IMR-90 (cell line): ENCODE results near the gene RGS17. TPM values are rescaled to one million over a fixed set of nuclear protein-coding genes. Genes with fewer than 3 reads are reported as not detected.

Source experiments
- ATAC-seq: fragments of 200-7000 bp; cut with Tn5 transposase; 2 replicates; pipeline ENCODE4 v1.9.1; 2020; ENCODE audit warnings: low read depth, mild to moderate bottlenecking, moderate library complexity
- BruUV-seq: library from RNA; stranded (reverse); fragments of 400-500 nt; replicated peaks from 2 replicates; lab custom pipeline; 2021; lab: Mats Ljungman, UMichigan
- CTCF ChIA-PET: fragments of 300-600 bp; formaldehyde crosslinking; extraction: SDS; loops from one replicate; lab custom pipeline; 2021; ENCODE audit warnings: antibody characterized with exemption; lab: Yijun Ruan, JAX
- POLR2A ChIA-PET: fragments of 300-600 bp; sonication (Branson Sonifier 250); formaldehyde crosslinking; loops from one replicate; lab custom pipeline; 2022; ENCODE audit warnings: antibody characterized with exemption; ENCODE audit not compliant: unreplicated experiment; lab: Charles Lee
- DNase-seq: peaks from one replicate; pipeline ENCODE4 v3.0.0; 2013
- H2AFZ ChIP-seq: replicated peaks from 2 replicates; pipeline ENCODE3; 2013; ENCODE audit warnings: low read length, mild to moderate bottlenecking; ENCODE audit not compliant: poor library complexity
- H2AK5ac ChIP-seq: 2 replicates; pipeline ENCODE4 v1.6.1; 2013; ENCODE audit warnings: low read depth, low read length, inconsistent platforms
- H2AK9ac ChIP-seq: replicated peaks from 2 replicates; pipeline ENCODE3; 2013; ENCODE audit warnings: mild to moderate bottlenecking, low read depth, low read length, moderate library complexity; ENCODE audit not compliant: poor library complexity
- H2BK120ac ChIP-seq: 2 replicates; pipeline ENCODE4 v1.6.1; 2013; ENCODE audit warnings: low read depth, low read length, inconsistent platforms
- H2BK15ac ChIP-seq: 3 replicates; pipeline ENCODE4 v1.6.1; 2013; ENCODE audit warnings: low read depth, low read length, inconsistent platforms
- H2BK20ac ChIP-seq: 2 replicates; pipeline ENCODE4 v1.6.1; 2013; ENCODE audit warnings: low read depth, mild to moderate bottlenecking, inconsistent platforms, low read length, moderate library complexity
- H2BK5ac ChIP-seq: 2 replicates; pipeline ENCODE4 v1.6.1; 2013; ENCODE audit warnings: mild to moderate bottlenecking, low read depth, low read length, inconsistent platforms; ENCODE audit not compliant: poor library complexity, severe bottlenecking
- H3K14ac ChIP-seq: replicated peaks from 2 replicates; pipeline ENCODE4 v1.6.1; 2013; ENCODE audit warnings: low read depth, low read length, inconsistent platforms
- H3K18ac ChIP-seq: 2 replicates; pipeline ENCODE4 v1.6.1; 2013; ENCODE audit warnings: low read depth, low read length, control low read depth
- H3K23ac ChIP-seq: 2 replicates; pipeline ENCODE4 v1.6.1; 2013; ENCODE audit warnings: low read depth, low read length, inconsistent platforms
- H3K27ac ChIP-seq: 2 replicates; pipeline ENCODE4 v1.5.1; 2013; ENCODE audit warnings: mild to moderate bottlenecking, control low read depth, low read length; ENCODE audit not compliant: insufficient read depth
- H3K27me3 ChIP-seq: 2 replicates; pipeline ENCODE4 v1.6.1; 2013; ENCODE audit warnings: low read length; ENCODE audit not compliant: control insufficient read depth, insufficient read depth
- H3K36me3 ChIP-seq: 2 replicates; pipeline ENCODE4 v1.6.1; 2013; ENCODE audit warnings: low read length, mixed read lengths; ENCODE audit not compliant: control insufficient read depth, insufficient read depth
- H3K4ac ChIP-seq: 2 replicates; pipeline ENCODE4 v1.6.1; 2013; ENCODE audit warnings: low read depth, low read length, inconsistent platforms
- H3K4me1 ChIP-seq: 2 replicates; pipeline ENCODE4 v1.6.1; 2013; ENCODE audit warnings: low read length, mixed read lengths; ENCODE audit not compliant: control insufficient read depth, insufficient read depth
- H3K4me2 ChIP-seq: 2 replicates; pipeline ENCODE4 v1.6.1; 2013; ENCODE audit warnings: low read depth, mild to moderate bottlenecking, control low read depth, low read length, moderate library complexity
- H3K4me3 ChIP-seq: 2 replicates; pipeline ENCODE4 v1.5.1; 2013; ENCODE audit warnings: low read depth, mild to moderate bottlenecking, control low read depth, low read length, moderate library complexity; ENCODE audit not compliant: insufficient read depth
- H3K56ac ChIP-seq: 2 replicates; pipeline ENCODE4 v1.6.1; 2013; ENCODE audit warnings: low read length, inconsistent platforms; ENCODE audit not compliant: insufficient read depth; ENCODE audit errors: extremely low read depth
- H3K79me1 ChIP-seq, 2 experiments: 2 replicates each; pipeline ENCODE4 v1.6.1; 2013; ENCODE audit warnings: low read length in 2 of 2, inconsistent platforms in 1 of 2, low read depth in 1 of 2
- H3K9ac ChIP-seq: 2 replicates; pipeline ENCODE4 v1.6.1; 2013; ENCODE audit warnings: low read depth, low read length, control low read depth
- H3K9me1 ChIP-seq: 2 replicates; pipeline ENCODE4 v1.6.1; 2013; ENCODE audit warnings: low read length, inconsistent platforms; ENCODE audit not compliant: insufficient read depth
- H3K9me3 ChIP-seq: 2 replicates; pipeline ENCODE4 v1.6.1; 2013; ENCODE audit warnings: low read length; ENCODE audit not compliant: control insufficient read depth, insufficient read depth
- H4K20me1 ChIP-seq: 2 replicates; pipeline ENCODE4 v1.6.1; 2013; ENCODE audit warnings: low read length, inconsistent platforms; ENCODE audit not compliant: insufficient read depth
- H4K5ac ChIP-seq: 2 replicates; pipeline ENCODE4 v1.6.1; 2013; ENCODE audit warnings: mild to moderate bottlenecking, low read depth, low read length, control low read depth
- H4K8ac ChIP-seq, 2 experiments: 2 replicates each; pipeline ENCODE4 v1.6.1; 2013; ENCODE audit warnings: low read depth in 2 of 2, low read length in 2 of 2, control low read depth in 1 of 2, inconsistent platforms in 1 of 2
- H4K91ac ChIP-seq: 2 replicates; pipeline ENCODE4 v1.6.1; 2013; ENCODE audit warnings: low read depth, low read length, inconsistent platforms; ENCODE audit not compliant: insufficient read depth
- BHLHE40 ChIP-seq: fragments of 150-350 bp; IDR thresholded peaks from 2 replicates; pipeline ENCODE4 v1.6.1; 2016; ENCODE audit warnings: mild to moderate bottlenecking, low read depth, low read length
- FOS ChIP-seq: fragments of 150-350 bp; IDR thresholded peaks from 2 replicates; pipeline ENCODE4 v1.6.1; 2016; ENCODE audit warnings: low read depth, low read length
- MAFK ChIP-seq: IDR thresholded peaks from 2 replicates; pipeline ENCODE4 v1.6.1; 2012; ENCODE audit warnings: low read depth, low read length, improper control_type of control experiment
- MXI1 ChIP-seq: IDR thresholded peaks from 2 replicates; pipeline ENCODE4 v1.6.1; 2012; ENCODE audit warnings: low read depth, mild to moderate bottlenecking, low read length, moderate library complexity, borderline replicate concordance
- NFE2L2 ChIP-seq: fragments of 150-350 bp; IDR thresholded peaks from 2 replicates; pipeline ENCODE4 v1.6.1; 2016; ENCODE audit warnings: low read depth, mild to moderate bottlenecking, low read length
- POLR2A ChIP-seq: IDR thresholded peaks from 2 replicates; pipeline ENCODE4 v1.6.1; 2012; ENCODE audit warnings: mild to moderate bottlenecking, low read depth, low read length
- RAD21 ChIP-seq: IDR thresholded peaks from 2 replicates; pipeline ENCODE4 v1.6.1; 2012; ENCODE audit warnings: low read length, improper control_type of control experiment
- SMC3 ChIP-seq: fragments of 150-350 bp; IDR thresholded peaks from 2 replicates; pipeline ENCODE4 v1.6.1; 2016; ENCODE audit warnings: low read depth, mild to moderate bottlenecking, antibody characterized with exemption, low read length, moderate library complexity
- USF2 ChIP-seq: fragments of 150-350 bp; IDR thresholded peaks from 2 replicates; pipeline ENCODE4 v1.6.1; 2017; ENCODE audit warnings: mild to moderate bottlenecking, antibody characterized with exemption, low read length, low read depth
- WGBS, 2 experiments: methylation state at CpG; one replicate each; pipeline versions ENCODE4 v1.1.5 to v1.1.7; 2013; ENCODE audit warnings: missing lambda C conversion rate in 2 of 2; ENCODE audit not compliant: insufficient read length in 1 of 2; ENCODE audit errors: extremely low coverage in 2 of 2; 5-methylcytosine and 5-hydroxymethylcytosine counted together
- dilution Hi-C: fragments of 300-500 bp; cut with HindIII; formaldehyde crosslinking; loops from one replicate; pipeline ENCODE4 v1.14.3; 2018; ENCODE audit warnings: low sequenced_read_pairs; ENCODE audit not compliant: unreplicated experiment
- in situ Hi-C: fragments of 300-500 bp; cut with MboI; formaldehyde crosslinking; loops from 3 replicates; pipeline ENCODE4 v1.14.3; 2019; ENCODE audit warnings: low sequenced_read_pairs, inconsistent platforms, mixed read lengths
- intact Hi-C: fragments of 100-400 bp; cut with micrococcal nuclease; formaldehyde crosslinking; loops from 2 replicates; pipeline ENCODE4 v1.10.0; 2022
- polyA plus RNA-seq, 3 experiments: library from polyadenylated mRNA; depleted of rRNA; stranded (reverse); fragments of >200 nt; gene quantifications; 2 replicates each; pipeline ENCODE4 v1.2.3, GENCODE V29; 2012; ENCODE audit warnings: low replicate concordance in 1 of 3
- total RNA-seq: library from RNA; depleted of rRNA; stranded (reverse); fragments of >200 nt; gene quantifications from 2 replicates; pipeline ENCODE4 v1.2.3, GENCODE V29; 2012
- TF ChIP-seq, protein P1 (sequence below): conservative IDR thresholded peaks from 2 replicates; pipeline ENCODE4 v1.5.1; 2012; ENCODE audit warnings: mild to moderate bottlenecking, low read depth, low read length, improper control_type of control experiment

The RGS17 gene
- total and polyA plus RNA-seq, 2 of the 4 experiments (the other 2 are of a cell fraction), result 0.75 to 1.4 TPM

DNA sequence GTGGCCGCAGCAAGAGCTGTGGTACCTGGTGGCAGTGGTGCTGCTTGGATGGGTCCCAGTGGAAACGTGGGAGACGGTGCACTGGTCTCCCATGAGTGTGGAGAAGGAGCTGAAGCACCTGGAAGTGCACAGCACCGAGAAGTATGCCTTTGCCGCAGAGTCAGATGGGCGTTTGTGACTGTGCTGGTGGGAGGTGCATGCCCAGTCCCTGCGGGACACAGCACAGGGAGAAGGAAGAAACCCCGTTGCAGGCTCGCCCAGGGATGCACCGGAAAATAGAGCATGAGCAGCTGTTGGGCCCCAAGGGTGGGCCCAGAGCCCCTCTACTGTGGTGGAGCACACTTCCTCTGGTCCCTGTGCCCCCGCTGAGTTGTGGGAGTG, 19.3 kb upstream of the RGS17 start:
- in situ Hi-C loops, result no loop called here
- peaks cover 6% of the 10 kb centered on the region; the same call in 1 of the 2 replicates for H3K27me3 ChIP-seq

More for the DNA sequence above, 19.3 kb upstream of the RGS17 start:
- Histone ChIP-seq H4K20me1 (no peaks in the 10 kb centered on the region), H3K4me2 (no peak overlapping the region), H4K91ac (no peak overlapping the region), H3K23ac (no peak overlapping the region), H2AK5ac (no peak overlapping the region), H3K9me1 (no peaks in the 10 kb centered on the region), H3K36me3 (no peaks in the 10 kb centered on the region), H3K27ac (no peak overlapping the region), H3K9me3 (peaks cover 4% of the 10 kb centered on the region; the same call in 1 of the 2 replicates), H4K5ac (no peak overlapping the region), H3K9ac (no peak overlapping the region), H2BK120ac (no peak overlapping the region), H2AK9ac (no peak overlapping the region), H3K79me1 (no peaks in the 10 kb centered on the region), H3K56ac (no peak overlapping the region), H2AFZ (no peak overlapping the region), H3K14ac (no peak overlapping the region; the same call in 1 of the 2 replicates), H3K4me3 (no peak overlapping the region), H3K4ac (no peak overlapping the region), H3K4me1 (no peaks in the 10 kb centered on the region), H4K8ac (no peak overlapping the region), H3K18ac (no peak overlapping the region), H2BK15ac (no peak overlapping the region), H2BK5ac (no peak overlapping the region), H2BK20ac (no peak overlapping the region)
- dilution Hi-C loops, result no loop called here
- CTCF ChIA-PET, result no interaction called here
- no TSS peak for BruUV-seq
- ATAC-seq (no peak), DNase-seq (no peak)
- POLR2A ChIA-PET, result no interaction called here
- WGBS, 2 experiments, result 75% methylated on average over 8 of the region's 11 CpGs; no CpG with 5 or more reads in 1 of the 2 experiments
- intact Hi-C loops, result no loop called here
- TF ChIP-seq POLR2A (no peak), MAFK (no peak), NFE2L2 (no peak), BHLHE40 (no peak), SMC3 (no peak), RAD21 (no peak), FOS (no peak), USF2 (no peak), MXI1 (no peak)
- TF ChIP-seq, protein P1, sequence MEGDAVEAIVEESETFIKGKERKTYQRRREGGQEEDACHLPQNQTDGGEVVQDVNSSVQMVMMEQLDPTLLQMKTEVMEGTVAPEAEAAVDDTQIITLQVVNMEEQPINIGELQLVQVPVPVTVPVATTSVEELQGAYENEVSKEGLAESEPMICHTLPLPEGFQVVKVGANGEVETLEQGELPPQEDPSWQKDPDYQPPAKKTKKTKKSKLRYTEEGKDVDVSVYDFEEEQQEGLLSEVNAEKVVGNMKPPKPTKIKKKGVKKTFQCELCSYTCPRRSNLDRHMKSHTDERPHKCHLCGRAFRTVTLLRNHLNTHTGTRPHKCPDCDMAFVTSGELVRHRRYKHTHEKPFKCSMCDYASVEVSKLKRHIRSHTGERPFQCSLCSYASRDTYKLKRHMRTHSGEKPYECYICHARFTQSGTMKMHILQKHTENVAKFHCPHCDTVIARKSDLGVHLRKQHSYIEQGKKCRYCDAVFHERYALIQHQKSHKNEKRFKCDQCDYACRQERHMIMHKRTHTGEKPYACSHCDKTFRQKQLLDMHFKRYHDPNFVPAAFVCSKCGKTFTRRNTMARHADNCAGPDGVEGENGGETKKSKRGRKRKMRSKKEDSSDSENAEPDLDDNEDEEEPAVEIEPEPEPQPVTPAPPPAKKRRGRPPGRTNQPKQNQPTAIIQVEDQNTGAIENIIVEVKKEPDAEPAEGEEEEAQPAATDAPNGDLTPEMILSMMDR, result no peak
